Measurements from ENCODE around the gene XXYLT1. TPM values are rescaled to one million over a fixed set of nuclear protein-coding genes. Genes with fewer than 3 reads are reported as not detected.

XXYLT1 gene
- total RNA-seq, 1 experiment from 2014 or later, result 43.7 TPM

- no peaks in the 10 kb centered on the region for H3K27me3 ChIP-seq
- DNase-seq, result no peak
Measured at GRCh38 chr3:195135917-195136316, 135.0 kb downstream of the XXYLT1 start.

GRCh38 chr3:195134431-195134830 lies 136.5 kb downstream of the XXYLT1 start:
- Histone ChIP-seq H3K27me3 (no peaks in the 10 kb centered on the region), H3K36me3 (no peaks in the 10 kb centered on the region; the same call in 1 of the 2 replicates), H3K4me3 (no peak overlapping the region), H3K9me3 (no peaks in the 10 kb centered on the region)
- DNase-seq, result no peak

More at GRCh38 chr3:195135917-195136316, 135.0 kb downstream of the XXYLT1 start:
- Histone ChIP-seq H3K9me3 (no peaks in the 10 kb centered on the region), H3K4me3 (no peak overlapping the region), H3K36me3 (no peaks in the 10 kb centered on the region)

GRCh38 chr3:195133462-195133861 lies 137.5 kb downstream of the XXYLT1 start:
- no peaks in the 10 kb centered on the region for H3K9me3 ChIP-seq
- no peaks in the 10 kb centered on the region; the same call in 1 of the 2 replicates for H3K36me3 ChIP-seq
- no peaks in the 10 kb centered on the region for H3K27me3 ChIP-seq
- H3K4me3 ChIP-seq, result no peak overlapping the region
- DNase-seq, result no peak

GRCh38 chr3:195133013-195133412 lies 137.9 kb downstream of the XXYLT1 start:
- Histone ChIP-seq H3K9me3 (no peaks in the 10 kb centered on the region), H3K4me3 (no peak overlapping the region), H3K36me3 (no peaks in the 10 kb centered on the region; the same call in 1 of the 2 replicates), H3K27me3 (no peaks in the 10 kb centered on the region)
- no peak for DNase-seq

GRCh38 chr3:195131176-195131575 lies 139.8 kb downstream of the XXYLT1 start:
- no peak for DNase-seq
- H3K9me3 ChIP-seq, result no peaks in the 10 kb centered on the region
- no peaks in the 10 kb centered on the region for H3K27me3 ChIP-seq
- H3K36me3 ChIP-seq, result no peaks in the 10 kb centered on the region; the same call in 1 of the 2 replicates
- H3K4me3 ChIP-seq, result no peak overlapping the region

GRCh38 chr3:195129644-195130492 lies 141.1 kb downstream of the XXYLT1 start:
- Histone ChIP-seq H3K36me3 (no peaks in the 10 kb centered on the region; the same call in 1 of the 2 replicates), H3K4me3 (no peak overlapping the region), H3K9me3 (no peaks in the 10 kb centered on the region), H3K27me3 (no peaks in the 10 kb centered on the region)
- DNase-seq, result no peak

GRCh38 chr3:195129072-195129643 lies 141.8 kb downstream of the XXYLT1 start:
- Histone ChIP-seq H3K27me3 (no peaks in the 10 kb centered on the region), H3K9me3 (no peaks in the 10 kb centered on the region), H3K4me3 (no peak overlapping the region), H3K36me3 (no peaks in the 10 kb centered on the region; the same call in 1 of the 2 replicates)
- DNase-seq, result no peak

GRCh38 chr3:195128255-195129071 lies 142.5 kb downstream of the XXYLT1 start:
- no peak overlapping the region for H3K4me3 ChIP-seq
- no peaks in the 10 kb centered on the region for H3K9me3 ChIP-seq
- no peaks in the 10 kb centered on the region for H3K27me3 ChIP-seq
- peak; percentile 37 for DNase-seq
- no peaks in the 10 kb centered on the region; the same call in 1 of the 2 replicates for H3K36me3 ChIP-seq

GRCh38 chr3:195126056-195126605 lies 144.8 kb downstream of the XXYLT1 start:
- H3K36me3 ChIP-seq, result no peaks in the 10 kb centered on the region; the same call in 1 of the 2 replicates
- DNase-seq, result no peak
- no peak overlapping the region for H3K4me3 ChIP-seq
- H3K27me3 ChIP-seq, result no peaks in the 10 kb centered on the region
- no peaks in the 10 kb centered on the region for H3K9me3 ChIP-seq

- Histone ChIP-seq H3K36me3 (no peaks in the 10 kb centered on the region; the same call in 1 of the 2 replicates), H3K9me3 (no peaks in the 10 kb centered on the region), H3K27me3 (no peaks in the 10 kb centered on the region), H3K4me3 (no peak overlapping the region)
- no peak for DNase-seq
Measured at GRCh38 chr3:195125646-195126045, 145.3 kb downstream of the XXYLT1 start.

GRCh38 chr3:195124378-195124992 lies 146.5 kb downstream of the XXYLT1 start:
- H3K36me3 ChIP-seq, result no peaks in the 10 kb centered on the region
- H3K4me3 ChIP-seq, result no peak overlapping the region
- no peak for DNase-seq

GRCh38 chr3:195123281-195123691 lies 147.7 kb downstream of the XXYLT1 start:
- no peaks in the 10 kb centered on the region for H3K36me3 ChIP-seq
- no peak overlapping the region for H3K4me3 ChIP-seq
- DNase-seq, result no peak
- H3K27me3 ChIP-seq, result no peaks in the 10 kb centered on the region
- no peaks in the 10 kb centered on the region for H3K9me3 ChIP-seq

More at GRCh38 chr3:195124378-195124992, 146.5 kb downstream of the XXYLT1 start:
- no peaks in the 10 kb centered on the region for H3K27me3 ChIP-seq
- H3K9me3 ChIP-seq, result no peaks in the 10 kb centered on the region

- Histone ChIP-seq H3K27me3 (no peaks in the 10 kb centered on the region), H3K36me3 (no peaks in the 10 kb centered on the region), H3K4me3 (no peak overlapping the region), H3K9me3 (no peaks in the 10 kb centered on the region)
- no peak for DNase-seq
Measured at GRCh38 chr3:195122261-195122660, 148.7 kb downstream of the XXYLT1 start.

GRCh38 chr3:195120267-195120601 lies 150.7 kb downstream of the XXYLT1 start:
- DNase-seq, result no peak
- Histone ChIP-seq H3K9me3 (no peaks in the 10 kb centered on the region), H3K4me3 (no peak overlapping the region), H3K27me3 (no peaks in the 10 kb centered on the region), H3K36me3 (no peaks in the 10 kb centered on the region)

- DNase-seq, result no peak
- Histone ChIP-seq H3K4me3 (no peak overlapping the region), H3K27me3 (no peaks in the 10 kb centered on the region), H3K9me3 (no peaks in the 10 kb centered on the region), H3K36me3 (no peaks in the 10 kb centered on the region)
Measured at GRCh38 chr3:195119461-195120266, 151.3 kb downstream of the XXYLT1 start.

GRCh38 chr3:195118671-195119070 lies 152.3 kb downstream of the XXYLT1 start:
- Histone ChIP-seq H3K4me3 (no peak overlapping the region), H3K9me3 (no peaks in the 10 kb centered on the region), H3K27me3 (no peaks in the 10 kb centered on the region), H3K36me3 (no peaks in the 10 kb centered on the region)
- no peak for DNase-seq
